ENCODE data around the gene GOLT1A. TPM values are rescaled to one million over a fixed set of nuclear protein-coding genes. Genes with fewer than 3 reads are reported as not detected.

GOLT1A gene
- total and polyA plus RNA-seq, 4 donors = 14.1 to 103 (median 52.7) TPM

- H3K4me1 ChIP-seq (ENCODE audit: control insufficient read depth in 4 of 4, insufficient read depth in 4 of 4, low read length in 3 of 4) = peaks cover 0 to 3% (median 0%) of the 10 kb centered on the region in 4 donors
Measured at GRCh38 chr1:204194771-204195170, 19.0 kb downstream of the GOLT1A start.

DNA sequence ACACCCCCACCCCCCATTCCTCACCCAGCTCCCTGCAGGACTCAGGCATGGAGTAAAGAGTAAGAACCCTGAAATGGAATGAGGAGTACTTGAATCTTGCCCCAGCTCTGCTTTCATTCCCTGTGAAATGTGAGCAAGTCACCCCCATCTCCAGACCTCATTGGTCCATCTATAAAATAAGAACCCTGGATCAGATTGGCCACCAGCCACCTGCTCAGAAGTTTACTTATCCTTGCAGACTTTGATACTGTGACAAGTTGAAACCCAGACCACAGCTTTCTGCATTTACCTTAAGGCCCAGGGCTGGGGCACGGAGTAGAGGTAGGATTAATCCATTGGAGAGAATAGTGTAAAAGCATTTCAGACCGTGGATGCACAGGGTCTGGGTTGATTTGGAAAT, 19.7 kb downstream of the GOLT1A start:
- no peak overlapping the region for H3K27ac ChIP-seq (ENCODE audit: low read depth in 1 of 2, low read length in 2 of 2)
- peaks cover 0 to 3% (median 0%) of the 10 kb centered on the region in 4 donors for H3K4me1 ChIP-seq (ENCODE audit: control insufficient read depth in 4 of 4, insufficient read depth in 4 of 4, low read length in 3 of 4)
- no peak for TF ChIP-seq HNF4G (IDR thresholded peaks at IDR 0.05)
- TF ChIP-seq NR2F2 (IDR thresholded peaks at IDR 0.05) = no peak
- TF ChIP-seq, protein P1, sequence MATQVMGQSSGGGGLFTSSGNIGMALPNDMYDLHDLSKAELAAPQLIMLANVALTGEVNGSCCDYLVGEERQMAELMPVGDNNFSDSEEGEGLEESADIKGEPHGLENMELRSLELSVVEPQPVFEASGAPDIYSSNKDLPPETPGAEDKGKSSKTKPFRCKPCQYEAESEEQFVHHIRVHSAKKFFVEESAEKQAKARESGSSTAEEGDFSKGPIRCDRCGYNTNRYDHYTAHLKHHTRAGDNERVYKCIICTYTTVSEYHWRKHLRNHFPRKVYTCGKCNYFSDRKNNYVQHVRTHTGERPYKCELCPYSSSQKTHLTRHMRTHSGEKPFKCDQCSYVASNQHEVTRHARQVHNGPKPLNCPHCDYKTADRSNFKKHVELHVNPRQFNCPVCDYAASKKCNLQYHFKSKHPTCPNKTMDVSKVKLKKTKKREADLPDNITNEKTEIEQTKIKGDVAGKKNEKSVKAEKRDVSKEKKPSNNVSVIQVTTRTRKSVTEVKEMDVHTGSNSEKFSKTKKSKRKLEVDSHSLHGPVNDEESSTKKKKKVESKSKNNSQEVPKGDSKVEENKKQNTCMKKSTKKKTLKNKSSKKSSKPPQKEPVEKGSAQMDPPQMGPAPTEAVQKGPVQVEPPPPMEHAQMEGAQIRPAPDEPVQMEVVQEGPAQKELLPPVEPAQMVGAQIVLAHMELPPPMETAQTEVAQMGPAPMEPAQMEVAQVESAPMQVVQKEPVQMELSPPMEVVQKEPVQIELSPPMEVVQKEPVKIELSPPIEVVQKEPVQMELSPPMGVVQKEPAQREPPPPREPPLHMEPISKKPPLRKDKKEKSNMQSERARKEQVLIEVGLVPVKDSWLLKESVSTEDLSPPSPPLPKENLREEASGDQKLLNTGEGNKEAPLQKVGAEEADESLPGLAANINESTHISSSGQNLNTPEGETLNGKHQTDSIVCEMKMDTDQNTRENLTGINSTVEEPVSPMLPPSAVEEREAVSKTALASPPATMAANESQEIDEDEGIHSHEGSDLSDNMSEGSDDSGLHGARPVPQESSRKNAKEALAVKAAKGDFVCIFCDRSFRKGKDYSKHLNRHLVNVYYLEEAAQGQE (IDR thresholded peaks at IDR 0.05) = no peak
- TF ChIP-seq CTCF (IDR thresholded peaks at IDR 0.05; ENCODE audit: low read depth, low read length, missing input control) = no peak
- TF ChIP-seq FOXA2 (IDR thresholded peaks at IDR 0.05) = no peak
- TF ChIP-seq MAX (IDR thresholded peaks at IDR 0.05) = no peak
- no peak for TF ChIP-seq FOXA1 (IDR thresholded peaks at IDR 0.05)
- TF ChIP-seq, protein P2, sequence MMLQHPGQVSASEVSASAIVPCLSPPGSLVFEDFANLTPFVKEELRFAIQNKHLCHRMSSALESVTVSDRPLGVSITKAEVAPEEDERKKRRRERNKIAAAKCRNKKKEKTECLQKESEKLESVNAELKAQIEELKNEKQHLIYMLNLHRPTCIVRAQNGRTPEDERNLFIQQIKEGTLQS (IDR thresholded peaks at IDR 0.05) = no peak
- no peak for TF ChIP-seq RXRA (IDR thresholded peaks at IDR 0.05)
- no peak for TF ChIP-seq TAF1 (conservative IDR thresholded peaks at IDR 0.05)
- no peak for TF ChIP-seq EGR1 (IDR thresholded peaks at IDR 0.05; ENCODE audit: low read depth in 2 of 2)
- TF ChIP-seq SP1 (IDR thresholded peaks at IDR 0.05) = no peak
- TF ChIP-seq RAD21 (IDR thresholded peaks at IDR 0.05) = no peak
- TF ChIP-seq HNF4A (conservative IDR thresholded peaks at IDR 0.05) = no peak
- no peak for TF ChIP-seq ZBTB33 (IDR thresholded peaks at IDR 0.05)
- TF ChIP-seq JUND (IDR thresholded peaks at IDR 0.05) = no peak
- TF ChIP-seq GABPA (IDR thresholded peaks at IDR 0.05 in 1 of 2, conservative IDR thresholded peaks at IDR 0.05 in 1 of 2) = no peak
- TF ChIP-seq YY1 (IDR thresholded peaks at IDR 0.05) = no peak
- DNase-seq (ENCODE audit: low spot score) = no peak
- H3K27me3 ChIP-seq (ENCODE audit: control insufficient read depth in 4 of 4, insufficient read depth in 4 of 4, low read length in 3 of 4) = no peaks in the 10 kb centered on the region
- 72% methylated on average over 2 of the region's 2 CpGs for WGBS
- H3K4me3 ChIP-seq (ENCODE audit: low read depth in 1 of 3, low read length in 3 of 3) = no peak overlapping the region
- no peaks in the 10 kb centered on the region for H3K9me3 ChIP-seq (ENCODE audit: control insufficient read depth in 4 of 4, low read length in 3 of 4)
- peaks cover 0 to 2% (median 0%) of the 10 kb centered on the region in 4 donors for H3K36me3 ChIP-seq (ENCODE audit: control insufficient read depth in 4 of 4, insufficient read depth in 3 of 4, low read depth in 1 of 4, low read length in 3 of 4)
- no peak overlapping the region for H3K9ac ChIP-seq (ENCODE audit: low read depth in 1 of 2, low read length in 2 of 2)

More at GRCh38 chr1:204194771-204195170, 19.0 kb downstream of the GOLT1A start:
- Histone ChIP-seq H3K4me3 (ENCODE audit: low read depth in 1 of 3, low read length in 3 of 3) (no peak overlapping the region), H3K9ac (ENCODE audit: low read depth in 1 of 2, low read length in 2 of 2) (no peak overlapping the region), H3K9me3 (ENCODE audit: control insufficient read depth in 4 of 4, low read length in 3 of 4) (no peaks in the 10 kb centered on the region), H3K27ac (ENCODE audit: low read depth in 1 of 2, low read length in 2 of 2) (no peak overlapping the region), H3K27me3 (ENCODE audit: control insufficient read depth in 4 of 4, insufficient read depth in 4 of 4, low read length in 3 of 4) (no peaks in the 10 kb centered on the region), H3K36me3 (ENCODE audit: control insufficient read depth in 4 of 4, insufficient read depth in 3 of 4, low read depth in 1 of 4, low read length in 3 of 4) (peaks cover 0 to 2% (median 0%) of the 10 kb centered on the region in 4 donors)
- 77% methylated on average over 7 of the region's 7 CpGs for WGBS
- DNase-seq (ENCODE audit: low spot score) = no peak
- TF ChIP-seq GABPA (IDR thresholded peaks at IDR 0.05 in 1 of 2, conservative IDR thresholded peaks at IDR 0.05 in 1 of 2) = no peak
- no peak for TF ChIP-seq YY1 (IDR thresholded peaks at IDR 0.05)
- no peak for TF ChIP-seq FOXA2 (IDR thresholded peaks at IDR 0.05)
- TF ChIP-seq NR2F2 (IDR thresholded peaks at IDR 0.05) = no peak
- TF ChIP-seq SP1 (IDR thresholded peaks at IDR 0.05) = no peak
- no peak for TF ChIP-seq HNF4G (IDR thresholded peaks at IDR 0.05)
- TF ChIP-seq TAF1 (conservative IDR thresholded peaks at IDR 0.05) = no peak
- TF ChIP-seq FOXA1 (IDR thresholded peaks at IDR 0.05) = no peak
- no peak for TF ChIP-seq MAX (IDR thresholded peaks at IDR 0.05)
